HG03135 (cell line): Measurements from ENCODE around the gene EDIL3.

ENCODE experiments used
- ATAC-seq: cut with Tn5 transposase; IDR thresholded peaks from one replicate; pipeline ENCODE4 v1.9.1; 2021; ENCODE audit warnings: mild to moderate bottlenecking, moderate library complexity; ENCODE audit not compliant: unreplicated experiment

The EDIL3 gene, protein sequence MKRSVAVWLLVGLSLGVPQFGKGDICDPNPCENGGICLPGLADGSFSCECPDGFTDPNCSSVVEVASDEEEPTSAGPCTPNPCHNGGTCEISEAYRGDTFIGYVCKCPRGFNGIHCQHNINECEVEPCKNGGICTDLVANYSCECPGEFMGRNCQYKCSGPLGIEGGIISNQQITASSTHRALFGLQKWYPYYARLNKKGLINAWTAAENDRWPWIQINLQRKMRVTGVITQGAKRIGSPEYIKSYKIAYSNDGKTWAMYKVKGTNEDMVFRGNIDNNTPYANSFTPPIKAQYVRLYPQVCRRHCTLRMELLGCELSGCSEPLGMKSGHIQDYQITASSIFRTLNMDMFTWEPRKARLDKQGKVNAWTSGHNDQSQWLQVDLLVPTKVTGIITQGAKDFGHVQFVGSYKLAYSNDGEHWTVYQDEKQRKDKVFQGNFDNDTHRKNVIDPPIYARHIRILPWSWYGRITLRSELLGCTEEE

DNA sequence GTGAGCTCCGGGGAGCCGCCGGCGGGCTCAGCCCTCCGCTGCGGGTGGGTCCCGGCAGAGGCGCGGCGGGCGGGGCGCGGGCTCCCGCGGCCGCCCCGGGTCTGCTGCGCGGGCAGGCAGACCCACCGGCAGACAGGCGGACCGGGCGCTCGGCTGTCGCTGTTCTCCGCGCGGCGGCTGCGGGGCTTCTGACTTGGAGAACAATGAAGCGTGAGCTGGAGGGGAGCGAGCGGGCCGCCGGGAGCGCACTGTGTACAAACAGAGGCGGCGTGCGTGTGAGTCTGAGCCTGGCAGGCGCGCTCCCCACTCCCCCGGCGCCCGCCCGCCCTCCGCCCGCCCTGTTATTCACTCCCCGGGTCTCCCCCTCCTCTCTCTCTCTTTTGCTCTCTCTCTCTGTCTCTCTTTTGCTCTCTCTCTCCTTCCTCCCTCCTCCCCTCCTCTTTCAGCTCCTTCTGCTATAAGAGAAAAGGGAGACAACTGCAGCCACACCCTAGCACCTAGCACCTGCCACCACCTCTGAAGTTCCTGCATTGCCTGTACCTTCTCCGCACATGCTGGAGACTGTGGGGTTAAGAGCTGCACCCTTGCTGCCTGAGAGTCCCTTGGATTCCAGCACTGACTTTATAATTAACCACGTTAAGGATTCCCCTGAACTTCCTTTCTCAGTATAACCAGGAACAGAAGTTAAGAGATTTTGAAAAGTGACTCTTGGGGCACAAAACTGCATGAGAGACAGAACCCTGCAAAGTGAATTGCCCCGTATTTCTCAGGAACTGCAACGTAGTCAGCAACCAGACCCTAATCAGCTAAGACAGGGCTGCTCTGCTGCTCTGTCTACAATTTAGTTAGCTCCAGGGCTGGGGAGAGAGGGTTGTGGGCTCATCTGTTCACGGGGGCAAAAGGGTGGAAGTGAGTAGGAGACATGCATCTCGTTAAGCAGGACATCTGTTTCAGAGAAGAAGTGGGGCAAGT lies at the start of gene EDIL3:
EDIL3 (minus strand) TSS at position 277 of the 972 bp plus-strand sequence. CDS start 506 bp downstream, outside the sequence.
- no peak for ATAC-seq

DNA sequence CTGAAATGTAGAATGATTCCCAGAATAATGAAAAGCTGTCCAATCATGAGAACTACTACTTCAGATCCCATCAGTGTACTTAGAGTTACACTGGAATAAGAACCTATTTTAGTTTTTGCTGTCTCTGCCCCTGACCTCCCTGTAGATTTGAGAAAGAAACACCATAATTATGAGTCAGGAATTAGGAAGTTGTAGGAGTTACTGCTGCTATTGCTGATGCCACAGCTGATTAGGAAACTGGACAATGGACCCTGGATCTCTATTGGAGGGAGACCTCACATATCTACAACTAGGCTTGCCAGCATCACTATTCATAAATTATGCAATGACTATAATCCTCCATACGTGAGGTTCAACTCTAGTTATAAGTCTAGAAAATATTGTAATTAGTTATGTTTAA lies 48.8 kb upstream of the EDIL3 start:
- ATAC-seq = no peak

DNA sequence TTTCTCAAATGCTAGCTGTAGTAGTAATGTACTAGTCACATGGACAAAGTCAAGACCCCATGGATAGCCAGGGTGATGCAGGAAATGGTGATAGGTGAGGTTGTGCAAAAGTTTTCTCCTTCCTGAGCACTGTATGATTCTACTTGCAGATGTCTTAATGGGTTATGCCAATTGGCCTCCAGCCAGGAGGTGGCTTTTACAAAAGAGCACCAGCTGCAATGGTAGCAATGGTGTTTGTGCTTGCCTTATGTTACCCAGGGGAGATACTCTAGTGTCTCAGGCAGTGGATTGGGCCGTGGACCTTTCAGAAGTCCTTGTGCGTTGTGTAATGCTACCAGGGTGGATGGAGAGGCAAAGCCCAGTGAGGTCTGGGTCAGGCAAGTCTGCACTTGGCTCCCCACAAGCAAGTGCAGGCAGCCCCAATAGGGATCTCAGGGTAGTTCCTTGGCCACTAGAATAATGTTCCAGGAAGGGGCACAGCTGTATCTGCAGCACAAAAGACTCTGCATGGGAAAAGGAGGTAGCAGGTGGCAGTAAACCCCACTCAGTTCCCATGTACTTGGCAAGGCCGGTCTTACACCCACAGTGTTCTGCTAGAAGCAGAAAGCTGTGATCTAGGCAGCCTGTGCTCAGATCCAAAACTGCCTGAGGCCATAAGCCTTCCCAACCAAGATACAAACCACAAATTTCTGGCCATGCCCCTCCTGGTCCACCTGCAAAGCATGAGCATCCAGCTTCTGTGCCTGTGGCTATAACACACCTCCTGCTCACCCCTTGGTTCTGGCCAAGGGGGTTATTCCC lies 46.4 kb upstream of the EDIL3 start:
- ATAC-seq = no peak

DNA sequence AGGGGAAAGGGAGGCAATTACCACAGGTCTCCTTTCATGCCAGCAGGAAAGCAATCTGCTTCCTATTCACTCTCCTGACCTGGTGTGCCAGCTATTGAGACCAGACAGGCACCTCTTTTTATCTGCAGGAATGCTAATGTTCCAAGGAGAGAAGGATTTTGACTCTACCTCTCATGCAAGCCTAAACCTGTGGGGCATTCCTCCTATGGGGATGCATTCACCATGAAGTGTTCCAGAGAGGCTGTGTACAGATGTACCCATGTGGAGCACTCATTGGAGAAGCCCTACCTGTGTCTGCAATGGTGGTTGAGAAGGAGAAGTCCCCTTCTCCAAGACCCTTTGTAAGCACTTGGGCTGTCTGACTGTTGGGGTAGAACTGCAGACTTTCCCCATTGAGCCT lies 45.4 kb upstream of the EDIL3 start:
- ATAC-seq = no peak

DNA sequence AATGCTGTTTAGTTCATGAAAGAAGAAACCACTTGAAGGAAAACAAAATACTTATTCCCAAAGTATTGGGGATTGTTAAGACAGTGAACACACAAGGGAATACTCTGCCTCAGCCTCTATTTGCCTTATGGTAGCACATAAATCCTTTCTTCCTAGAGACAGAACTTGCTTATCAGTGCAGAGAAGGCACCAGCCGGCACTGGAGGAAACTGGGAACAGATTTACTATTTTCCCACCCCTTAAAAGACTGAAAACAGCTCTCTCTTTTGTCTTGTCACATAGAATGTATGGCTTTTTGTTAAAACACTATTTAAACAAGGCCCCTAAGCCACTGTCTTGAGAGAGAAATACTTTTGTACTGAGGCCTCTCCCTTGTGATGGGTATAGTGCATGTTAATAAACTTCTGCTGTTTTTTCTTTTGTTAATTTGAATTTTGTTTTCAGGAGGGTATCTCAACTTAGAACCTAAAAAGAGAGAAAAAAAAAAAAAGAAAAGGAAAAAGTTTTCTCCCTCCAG lies 40.7 kb upstream of the EDIL3 start:
- no peak for ATAC-seq

DNA sequence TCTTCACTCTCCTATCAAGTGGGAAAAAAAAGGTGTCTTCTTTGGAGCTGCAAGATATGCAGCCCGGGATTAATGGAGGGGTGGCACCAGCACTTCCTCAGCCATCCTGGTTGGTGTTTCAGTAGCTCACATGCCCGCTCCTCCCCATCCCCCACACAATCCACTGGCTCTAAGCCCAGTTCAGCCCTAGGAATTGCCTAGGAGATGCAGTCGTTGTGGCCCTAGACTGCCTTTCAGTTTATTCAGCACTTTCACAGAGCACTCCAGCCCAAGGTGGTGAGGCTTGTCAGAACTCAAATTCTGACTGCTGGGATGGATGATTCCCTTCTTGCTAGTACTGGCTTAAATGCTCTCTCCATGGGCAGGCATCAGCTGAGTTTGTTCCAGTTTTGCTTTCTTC lies 35.1 kb upstream of the EDIL3 start:
- no peak for ATAC-seq

DNA sequence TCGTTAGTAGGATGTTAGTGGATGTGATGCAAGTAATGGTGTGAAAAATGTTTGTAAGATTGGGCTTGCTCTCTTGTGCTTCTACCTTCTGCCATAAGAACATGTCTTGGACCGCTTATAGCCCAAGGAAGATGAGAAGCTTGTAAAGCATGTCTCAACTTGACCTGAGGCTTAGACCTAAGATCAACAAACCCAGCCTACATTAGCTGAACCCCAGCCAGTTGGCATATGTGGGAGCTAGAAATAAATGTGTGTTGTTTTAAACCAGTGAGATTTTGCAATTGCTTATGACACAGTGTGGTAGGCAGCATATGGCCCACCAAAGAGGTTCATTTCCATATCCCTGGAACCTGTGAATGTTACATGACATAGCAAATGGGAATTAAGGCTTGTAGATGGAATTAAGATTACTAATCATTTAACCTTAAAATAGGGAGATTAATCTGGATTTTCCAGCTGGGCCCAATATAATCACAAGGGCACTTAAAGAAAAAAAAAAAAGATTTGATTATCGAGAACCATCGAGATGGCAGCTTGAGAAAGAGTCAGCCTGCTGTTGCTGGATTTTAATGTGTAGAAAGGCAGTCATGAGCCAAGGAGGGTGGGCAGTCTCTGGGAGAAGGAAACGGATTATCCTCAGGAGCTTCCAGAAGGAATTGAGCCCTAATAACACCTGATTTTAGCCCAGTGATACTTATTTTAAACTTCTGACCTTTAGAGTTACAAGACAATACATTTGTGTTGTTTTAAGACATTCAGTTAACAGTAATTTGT lies 27.3 kb upstream of the EDIL3 start:
- no peak for ATAC-seq

DNA sequence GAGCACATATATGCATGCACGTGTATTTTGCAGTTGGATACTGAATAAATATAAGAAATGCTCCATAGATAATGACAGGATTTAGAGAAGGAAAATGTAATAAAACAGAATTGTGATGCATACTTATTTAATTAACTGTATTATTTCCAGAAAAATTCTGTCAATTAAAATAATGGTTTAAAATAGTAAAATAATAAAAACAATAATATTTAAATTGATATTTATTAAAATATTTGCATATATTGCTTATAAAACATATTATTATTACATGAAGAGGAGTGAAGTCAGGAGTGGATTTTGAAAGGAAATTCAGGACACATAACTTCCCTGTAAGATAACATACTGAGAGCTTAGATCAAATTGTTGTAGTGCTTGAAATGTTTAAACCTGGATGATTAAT lies 21.4 kb upstream of the EDIL3 start:
- no peak for ATAC-seq

DNA sequence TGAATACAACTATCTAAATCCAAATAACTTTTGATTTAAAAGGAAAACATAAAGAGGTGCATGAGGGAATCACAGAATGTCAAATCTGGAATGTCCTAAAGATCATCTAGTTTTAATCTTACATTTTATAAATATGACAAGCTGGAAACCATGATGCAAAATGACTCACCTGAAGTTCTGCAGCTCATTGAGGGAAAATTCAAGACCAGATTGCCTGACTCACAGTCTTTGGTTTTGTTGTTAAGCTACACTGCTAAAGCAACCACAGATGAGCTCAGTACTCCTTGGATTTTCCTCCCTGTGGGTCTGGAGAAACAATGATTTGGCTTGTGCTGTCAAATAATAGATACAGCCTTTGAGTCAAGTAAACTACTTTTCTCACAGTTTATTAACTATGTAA lies 19.1 kb upstream of the EDIL3 start:
- no peak for ATAC-seq

DNA sequence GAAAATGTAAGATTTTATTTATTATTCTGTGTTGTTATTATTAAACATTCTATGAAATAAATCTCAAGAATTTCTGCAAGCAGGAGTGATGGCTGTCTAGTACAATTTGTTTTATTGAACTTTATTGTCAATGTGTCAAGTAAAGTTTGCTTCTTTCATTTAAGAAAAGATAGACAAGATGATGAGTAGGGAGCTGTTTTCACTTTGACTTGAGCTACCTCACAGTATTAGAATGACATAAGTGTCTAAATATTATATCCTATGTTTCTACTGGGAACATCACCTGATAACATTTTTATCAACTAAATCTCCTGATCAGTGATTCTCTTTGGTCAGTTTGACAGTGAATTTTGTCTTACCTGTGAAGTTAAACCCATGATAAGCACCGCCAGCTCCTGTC lies 12.7 kb upstream of the EDIL3 start:
- no peak for ATAC-seq

DNA sequence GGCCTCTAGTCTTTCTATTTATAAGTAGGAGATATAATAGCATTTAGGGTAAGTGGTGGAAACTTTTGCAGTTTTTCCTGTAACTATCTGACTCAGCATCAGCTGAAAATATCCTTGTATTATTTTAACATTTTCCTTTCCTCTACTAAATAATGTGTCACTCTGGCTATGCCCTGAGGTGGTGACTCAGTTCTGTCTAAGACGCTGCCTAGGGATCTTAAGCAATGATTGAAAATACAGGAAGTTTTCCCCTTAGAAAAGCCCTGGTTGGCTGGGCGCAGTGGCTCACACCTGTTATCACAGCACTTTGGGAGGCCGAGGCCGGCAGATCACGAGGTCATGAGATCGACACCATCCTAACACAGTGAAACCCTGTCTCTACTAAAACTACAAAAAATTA lies 9.3 kb upstream of the EDIL3 start:
- ATAC-seq = no peak

DNA sequence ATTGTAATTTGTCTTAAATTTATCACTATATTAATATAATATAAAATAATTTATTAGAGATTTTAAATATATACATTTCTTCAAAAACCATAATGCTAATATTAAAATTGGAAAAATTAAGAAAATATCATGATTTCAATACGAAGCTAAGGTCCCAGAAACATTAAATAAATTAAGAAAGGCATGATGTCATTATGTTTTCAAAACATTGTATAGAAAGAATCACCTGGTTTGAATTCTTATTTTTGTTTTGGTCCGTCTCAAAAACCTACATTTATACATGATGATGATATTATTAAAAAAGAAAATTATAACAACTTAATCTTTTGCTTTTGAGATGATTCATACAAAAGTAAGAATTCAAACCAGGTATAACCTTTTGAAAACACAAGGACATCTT lies 8.2 kb upstream of the EDIL3 start:
- ATAC-seq = no peak

DNA sequence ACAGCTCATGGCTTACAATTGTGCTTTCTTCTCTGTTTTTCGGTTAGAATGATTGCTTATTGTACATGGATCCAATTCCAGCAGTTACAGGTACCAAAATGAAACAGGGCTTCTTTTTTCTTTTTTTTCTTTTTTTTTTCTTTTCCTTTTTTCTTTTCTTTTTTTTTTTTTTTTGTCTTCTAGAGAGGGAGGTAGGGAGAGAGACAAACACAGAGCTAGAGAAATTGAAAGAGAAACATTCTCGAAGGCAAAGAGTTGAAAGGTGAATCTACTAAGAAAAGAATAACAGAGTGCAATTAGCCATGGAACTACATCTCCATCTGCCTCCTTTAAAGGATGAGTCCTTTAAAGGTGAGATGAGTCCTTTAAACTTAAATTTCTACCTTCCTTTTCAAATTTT lies 1.0 kb upstream of the EDIL3 start:
- no peak for ATAC-seq

DNA sequence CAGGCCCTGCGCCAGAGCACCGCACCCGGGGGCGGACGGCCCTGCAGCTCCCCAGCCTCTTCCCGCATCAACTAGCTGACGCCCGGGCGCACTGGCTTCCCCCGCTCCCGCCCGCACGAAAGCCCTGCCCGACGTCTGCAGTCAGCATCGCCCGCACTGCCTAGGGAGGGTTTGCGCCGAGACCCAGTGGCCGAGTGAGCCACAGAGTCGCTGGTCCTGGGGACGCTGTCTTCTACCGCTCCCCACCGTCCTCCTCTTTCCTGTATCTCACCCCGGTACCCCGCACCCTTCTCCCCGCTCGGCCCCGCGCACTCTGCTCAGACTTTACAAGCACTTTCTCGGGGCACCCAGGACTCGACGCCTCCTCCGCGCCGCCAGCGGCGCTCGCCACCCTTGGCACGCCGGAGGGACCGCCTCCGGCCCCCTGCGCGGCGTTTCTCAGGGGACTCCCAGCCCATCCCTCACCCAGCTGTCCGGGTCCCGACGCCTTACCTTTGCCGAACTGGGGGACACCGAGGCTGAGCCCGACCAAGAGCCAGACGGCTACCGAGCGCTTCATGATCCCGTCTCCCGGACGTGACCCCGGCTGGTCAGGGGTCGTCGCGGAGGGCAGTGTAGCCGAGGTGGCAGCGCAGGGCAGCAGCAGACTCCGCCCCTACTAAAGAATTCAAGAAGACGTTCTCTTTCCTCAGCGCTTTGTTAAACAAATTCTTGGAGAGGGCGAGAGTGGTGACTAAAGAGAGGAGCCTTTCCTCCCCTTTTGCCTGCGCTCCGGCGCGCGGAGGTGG lies 670 bp downstream of the EDIL3 start:
- ATAC-seq = no peak

DNA sequence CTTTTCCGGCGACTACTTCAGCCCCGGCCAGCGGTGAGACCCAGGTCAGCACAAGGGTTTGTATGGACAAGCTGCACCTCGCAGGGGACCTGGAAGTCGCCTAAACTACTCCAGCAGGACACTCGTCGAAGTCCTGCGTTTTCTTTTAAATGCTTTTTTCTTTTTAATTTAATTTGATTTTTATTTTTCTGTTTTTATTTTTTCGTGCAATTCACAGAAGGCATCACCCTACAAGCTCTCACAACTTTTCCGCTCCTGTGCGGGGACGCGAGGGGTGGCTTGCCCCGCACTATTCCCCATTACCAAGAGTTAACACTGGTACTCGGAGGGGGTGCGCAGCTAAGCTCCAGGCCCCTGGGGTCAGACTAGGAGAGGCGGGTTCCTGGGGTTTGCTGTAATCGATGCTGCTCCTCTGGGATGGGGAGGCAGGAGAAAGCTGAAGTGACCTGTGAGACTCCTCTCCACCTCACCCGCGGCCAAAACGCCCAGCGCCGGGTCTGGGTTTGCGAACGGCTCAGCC lies 1.3 kb downstream of the EDIL3 start:
- no peak for ATAC-seq

DNA sequence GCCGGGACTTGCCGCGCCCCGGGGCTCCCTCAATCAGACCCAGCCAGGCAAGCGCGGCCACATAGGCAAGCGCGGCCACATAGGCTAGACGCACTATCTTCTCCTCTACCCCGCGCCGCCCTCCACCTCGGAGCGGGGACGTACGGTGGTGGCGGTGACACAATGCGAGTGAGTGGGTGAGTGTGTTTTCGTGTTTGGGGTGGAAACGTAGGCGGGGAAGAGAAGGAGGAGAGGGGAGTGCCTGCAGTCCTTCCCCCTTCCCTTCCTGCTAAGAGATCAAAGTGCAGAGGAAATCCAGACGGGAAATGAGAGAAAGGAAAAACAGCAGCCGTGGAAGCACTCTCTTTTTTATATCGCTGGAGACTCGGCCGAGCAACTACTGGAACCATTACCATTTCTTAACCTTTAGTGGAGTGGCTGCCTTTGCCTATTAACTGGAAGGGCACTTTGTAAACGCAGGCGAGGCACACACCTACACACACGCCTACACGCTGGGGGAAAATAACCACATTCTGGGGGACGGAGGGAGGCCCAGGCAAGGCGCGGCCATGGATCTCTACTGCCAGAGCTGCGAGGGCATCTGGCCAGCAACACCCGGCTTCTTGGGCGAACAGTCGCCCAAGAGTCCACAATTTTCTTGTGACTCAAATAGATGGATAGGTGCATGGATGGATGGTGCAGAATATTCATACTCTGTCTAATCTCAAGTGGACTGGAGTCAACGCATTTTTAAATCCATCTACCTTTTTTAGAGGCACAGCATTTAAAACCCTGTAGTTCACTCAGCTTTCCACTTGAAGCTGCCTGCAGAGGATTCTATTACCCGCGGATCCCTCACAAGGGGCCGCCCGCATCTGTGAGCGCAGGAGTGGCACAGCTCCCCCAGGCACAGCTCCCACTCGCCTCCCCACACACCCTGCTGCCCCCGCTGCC lies 2.1 kb downstream of the EDIL3 start:
- ATAC-seq = no peak

DNA sequence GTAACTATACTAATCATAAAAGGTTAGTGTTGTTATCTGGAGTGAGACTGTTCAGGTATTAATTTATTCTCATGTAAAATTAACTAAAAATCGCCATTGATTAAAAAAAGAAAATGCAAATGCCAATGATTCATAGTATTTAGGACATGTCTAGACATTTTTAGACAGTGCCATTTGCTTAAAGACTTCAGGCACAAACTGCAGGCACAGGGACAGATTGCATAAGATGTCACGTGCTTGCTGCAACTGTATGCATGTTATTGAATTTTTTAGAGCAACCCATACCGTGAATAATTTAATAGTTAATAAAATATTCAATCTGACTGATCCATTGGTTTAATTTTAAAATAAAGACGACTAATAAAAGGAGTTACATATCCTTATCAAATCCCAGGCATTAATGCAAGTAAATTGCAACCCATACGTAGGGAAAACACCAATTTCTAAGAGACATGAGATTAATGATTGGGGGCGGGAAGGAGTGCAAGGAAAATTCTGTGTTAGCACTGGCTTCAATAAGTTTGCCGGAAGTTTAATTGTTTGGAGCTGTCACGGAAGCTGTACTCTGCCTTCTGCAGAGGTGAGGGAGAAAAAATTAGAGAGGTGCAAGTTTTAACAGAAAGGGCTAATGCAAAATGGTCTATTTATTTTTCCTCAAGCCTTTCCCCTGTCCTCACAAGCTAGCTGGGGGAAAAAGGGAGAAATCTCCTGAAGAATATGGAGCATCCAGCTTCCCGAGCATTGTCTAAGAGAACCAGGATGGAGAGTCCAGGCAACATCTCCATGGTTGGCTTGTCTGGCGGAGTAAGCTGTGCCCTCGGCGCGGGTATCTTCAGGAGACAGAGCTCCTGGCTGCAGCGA lies 2.9 kb downstream of the EDIL3 start:
- ATAC-seq = no peak
